BJ (cell line): Measurements from ENCODE around the gene SLC30A4. TPM values are rescaled to one million over a fixed set of nuclear protein-coding genes. Genes with fewer than 3 reads are reported as not detected.

Experiments used
- CTCF ChIA-PET: fragments of 350-600 bp; formaldehyde crosslinking; extraction: SDS; loops from one replicate; lab custom pipeline; 2021; ENCODE audit warnings: antibody characterized with exemption, inconsistent platforms; lab: Yijun Ruan, JAX
- POLR2A ChIA-PET: fragments of 300-600 bp; sonication (Branson Sonifier 250); formaldehyde crosslinking; extraction: SDS; loops from one replicate; lab custom pipeline; 2021; ENCODE audit warnings: antibody characterized with exemption; lab: Charles Lee
- DNase-seq: peaks from one replicate; pipeline ENCODE4 v3.0.0-alpha.2; 2011; ENCODE audit warnings: low read depth
- H3K27me3 ChIP-seq: 2 replicates; pipeline ENCODE4 v1.6.0; 2011; ENCODE audit warnings: low read length; ENCODE audit not compliant: control insufficient read depth, insufficient read depth
- H3K36me3 ChIP-seq: 2 replicates; pipeline ENCODE4 v1.5.1; 2011; ENCODE audit warnings: low read length; ENCODE audit not compliant: control insufficient read depth, insufficient read depth
- H3K4me3 ChIP-seq: 2 replicates; pipeline ENCODE4 v1.5.1; 2011; ENCODE audit warnings: low read depth, mild to moderate bottlenecking, control low read depth, low read length
- CTCF ChIP-seq: IDR thresholded peaks from 2 replicates; pipeline ENCODE4 v1.5.1; 2011; ENCODE audit warnings: low read depth, mild to moderate bottlenecking, control low read depth, inconsistent platforms, low read length, moderate library complexity; ENCODE audit not compliant: insufficient read depth
- polyA plus RNA-seq: library from polyadenylated mRNA; depleted of rRNA; stranded (reverse); fragments of >200 nt; gene quantifications from 2 replicates; pipeline ENCODE4 v1.2.3, GENCODE V29; 2011

The SLC30A4 gene
- polyA plus RNA-seq, 1 experiment: 5.2 TPM

- H3K36me3 ChIP-seq: no peaks in the 10 kb centered on the region
- ChIA-PET CTCF (no interaction called here), POLR2A (no interaction called here)
- no peak for TF ChIP-seq CTCF
- DNase-seq: no peak
- no peak overlapping the region for H3K4me3 ChIP-seq
- H3K27me3 ChIP-seq: no peaks in the 10 kb centered on the region
Observed at GRCh38 chr15:45476410-45476809, 46.1 kb downstream of the SLC30A4 start.

DNA sequence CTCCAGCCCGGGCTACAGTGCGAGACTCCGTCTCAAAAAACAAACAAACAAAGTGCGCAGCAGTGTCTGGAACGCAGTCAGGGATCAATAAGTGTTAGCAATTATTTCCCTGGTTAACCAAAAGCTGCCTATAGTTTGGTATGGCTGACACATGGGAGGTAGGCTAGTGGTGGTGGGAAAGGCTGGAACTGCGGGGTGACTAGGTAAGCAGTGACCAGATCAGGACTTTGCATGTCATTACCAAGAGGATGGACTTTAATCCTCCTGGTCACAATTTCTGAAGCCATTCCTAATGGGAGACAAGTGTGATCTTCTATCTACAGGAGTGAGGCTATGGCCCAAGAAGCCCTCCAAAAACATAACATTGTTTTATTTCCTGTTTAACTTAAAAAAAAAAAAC, 47.8 kb downstream of the SLC30A4 start:
- Histone ChIP-seq H3K27me3 (no peaks in the 10 kb centered on the region), H3K36me3 (no peaks in the 10 kb centered on the region), H3K4me3 (no peak overlapping the region)
- TF ChIP-seq CTCF: no peak
- ChIA-PET POLR2A (no interaction called here), CTCF (interaction anchor here (1.0 to 2.1 kb wide), 3 partner anchors 14 to 137 kb away, joined by 3 to 4 read pairs (median 4); no protein-coding TSS in a partner anchor)
- no peak for DNase-seq

- no peak for TF ChIP-seq CTCF
- ChIA-PET CTCF (interaction anchor here (0.9 to 1.9 kb wide), 5 partner anchors 12 to 43 kb away, joined by 3 to 8 read pairs (median 3); no protein-coding TSS in a partner anchor), POLR2A (interaction anchor here (0.6 kb wide), 1 partner anchor 155 kb away, joined by 3 read pairs; no protein-coding TSS in a partner anchor)
- Histone ChIP-seq H3K27me3 (peaks cover 5% of the 10 kb centered on the region), H3K36me3 (no peaks in the 10 kb centered on the region), H3K4me3 (no peak overlapping the region)
- DNase-seq: no peak
Observed at GRCh38 chr15:45473068-45473467, 49.5 kb downstream of the SLC30A4 start.

- CTCF ChIA-PET: interaction anchor here (0.8 to 1.6 kb wide), 2 partner anchors 13 to 41 kb away, joined by 3 to 7 read pairs; no protein-coding TSS in a partner anchor
- DNase-seq: no peak
- H3K36me3 ChIP-seq: no peaks in the 10 kb centered on the region
- H3K27me3 ChIP-seq: peaks cover 8% of the 10 kb centered on the region
- no peak overlapping the region for H3K4me3 ChIP-seq
- POLR2A ChIA-PET: no interaction called here
- no peak for TF ChIP-seq CTCF
Observed at GRCh38 chr15:45471151-45471550, 51.4 kb downstream of the SLC30A4 start.

GRCh38 chr15:45469441-45469840, 53.1 kb downstream of the SLC30A4 start:
- ChIA-PET POLR2A (no interaction called here), CTCF (interaction anchor here (1.0 to 2.7 kb wide), 4 partner anchors 9 to 142 kb away, joined by 3 to 8 read pairs (median 4); no protein-coding TSS in a partner anchor)
- no peak for TF ChIP-seq CTCF
- H3K36me3 ChIP-seq: no peaks in the 10 kb centered on the region
- no peak for DNase-seq
- peaks cover 8% of the 10 kb centered on the region for H3K27me3 ChIP-seq
- H3K4me3 ChIP-seq: no peak overlapping the region
